ENCODE measurements around the gene LHX1. TPM values are rescaled to one million over a fixed set of nuclear protein-coding genes. Genes with fewer than 3 reads are reported as not detected.

LHX1 gene
- total and polyA plus RNA-seq, 2 of the 8 experiments (the other 6 are each of a cell fraction or from before 2014, with no cell fraction given) = 0.26 to 0.93 TPM

DNA sequence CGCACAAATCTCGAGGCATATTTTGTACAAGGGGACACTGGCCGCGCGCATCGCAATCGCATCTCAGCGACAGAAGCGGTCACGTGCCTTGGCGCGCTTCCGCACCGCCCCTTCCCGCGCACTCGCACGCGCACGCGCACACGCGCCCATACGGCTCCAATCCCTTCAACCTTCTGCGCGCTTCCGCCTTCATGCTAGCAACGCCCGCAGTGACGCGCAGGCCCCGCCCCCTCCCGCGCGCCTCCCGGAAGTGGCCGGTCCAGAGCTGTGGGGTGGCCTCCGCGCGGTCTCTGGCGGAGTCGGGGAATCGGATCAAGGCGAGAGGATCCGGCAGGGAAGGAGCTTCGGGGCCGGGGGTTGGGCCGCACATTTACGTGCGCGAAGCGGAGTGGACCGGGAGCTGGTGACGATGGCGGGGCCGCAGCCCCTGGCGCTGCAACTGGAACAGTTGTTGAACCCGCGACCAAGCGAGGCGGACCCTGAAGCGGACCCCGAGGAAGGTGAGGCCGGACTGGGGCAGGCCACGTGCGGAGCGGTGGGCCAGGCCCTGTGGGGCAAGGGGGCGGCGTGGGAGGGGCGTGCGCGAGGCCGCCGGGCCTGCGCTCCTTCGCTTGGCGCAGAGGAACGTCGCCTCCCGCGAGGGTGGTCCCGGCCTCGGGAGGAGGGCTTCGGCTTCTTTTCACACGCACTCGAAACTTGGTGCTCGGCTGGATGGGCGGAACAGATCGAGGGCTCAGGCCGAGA is 11.6 kb downstream of the LHX1 start, which contains the start of gene AATF:
TSS of gene AATF (plus strand) at position 238 of the 744 bp plus-strand sequence. CDS start at position 410, 172 bp downstream.
- Histone ChIP-seq H3K27me3 (replicated peaks in 1 of 4; ENCODE audit: control insufficient read depth in 3 of 4, extremely low read depth in 1 of 4, insufficient read depth in 3 of 4, low read length in 3 of 4) (peaks cover 37 to 49% (median 43%) of the 10 kb centered on the region in 4 experiments), H3K4me3 (ENCODE audit: extremely low read depth in 1 of 4, insufficient read depth in 2 of 4, low read depth in 3 of 4, low read length in 4 of 4) (peak within 1 kb of the TSS; percentile 75 to 87 (median 82)), H3K27ac (ENCODE audit: low read depth, low read length) (peak within 1 kb of the TSS; percentile 68), H3K4ac (replicated peaks; ENCODE audit: insufficient read length, low read depth, low read length) (no peak within 1 kb of the TSS), H2BK5ac (ENCODE audit: low read depth, low read length) (peak within 1 kb of the TSS; percentile 77; the same call in 1 of the 2 replicates), H3K4me2 (ENCODE audit: insufficient read depth in 1 of 2, low read depth in 2 of 2, low read length in 2 of 2) (peak within 1 kb of the TSS; percentile 81 to 96), H3K79me2 (ENCODE audit: control insufficient read depth in 1 of 2, insufficient read depth in 2 of 2, low read length in 2 of 2) (peaks cover 0 to 21% of the 10 kb centered on the region in 2 experiments; a peak in 2 of 4 replicates), H2BK12ac (ENCODE audit: low read depth, low read length) (peak within 1 kb of the TSS; percentile 46; the same call in 1 of the 2 replicates), H2BK20ac (ENCODE audit: low read length) (no peak within 1 kb of the TSS), H3K23me2 (ENCODE audit: low read depth, low read length) (peaks cover 16% of the 10 kb centered on the region), H3K23ac (ENCODE audit: insufficient read length) (no peak within 1 kb of the TSS), H4K91ac (replicated peaks; ENCODE audit: insufficient read length, low read length) (peak within 1 kb of the TSS; percentile 96), H3K14ac (ENCODE audit: insufficient read length) (no peak within 1 kb of the TSS), H3K56ac (replicated peaks; ENCODE audit: insufficient read length, low read depth, low read length) (no peak within 1 kb of the TSS), H3K4me1 (replicated peaks in 1 of 4; ENCODE audit: control insufficient read depth in 3 of 4, insufficient read depth in 4 of 4, low read length in 3 of 4) (peaks cover 8 to 19% (median 13%) of the 10 kb centered on the region in 4 experiments), H2BK120ac (replicated peaks; ENCODE audit: low read depth, low read length) (no peak within 1 kb of the TSS), H3K79me1 (ENCODE audit: low read depth, low read length) (no peaks in the 10 kb centered on the region; the same call in 1 of the 2 replicates), H4K5ac (ENCODE audit: insufficient read length, low read depth, low read length) (peak within 1 kb of the TSS; percentile 16), H4K8ac (ENCODE audit: extremely low read depth, insufficient read depth, low read length) (peak within 1 kb of the TSS; percentile 92), H3K9ac (replicated peaks in 1 of 4; ENCODE audit: extremely low read depth in 1 of 4, low read depth in 3 of 4, low read length in 3 of 4) (peak within 1 kb of the TSS; percentile 66 to 75 (median 68)), H4K20me1 (replicated peaks in 1 of 2; ENCODE audit: control insufficient read depth in 1 of 2, insufficient read depth in 2 of 2, low read length in 2 of 2) (peaks cover 7 to 11% of the 10 kb centered on the region in 2 experiments), H2BK15ac (ENCODE audit: low read length) (no peak within 1 kb of the TSS; the same call in 1 of the 2 replicates), H3K36me3 (ENCODE audit: control insufficient read depth in 2 of 4, insufficient read depth in 4 of 4, low read length in 3 of 4) (peaks cover 11 to 33% (median 14%) of the 10 kb centered on the region in 4 experiments; a peak in 7 of 8 replicates), H2AK5ac (ENCODE audit: low read depth, low read length) (no peak within 1 kb of the TSS), H3K9me3 (ENCODE audit: insufficient read depth in 2 of 2, low read depth in 1 of 2, low read length in 1 of 2) (no peaks in the 10 kb centered on the region), H2AFZ (ENCODE audit: low read length) (peak within 1 kb of the TSS; percentile 95; the same call in 1 of the 2 replicates), H3K18ac (ENCODE audit: extremely low read depth, low read length) (peak within 1 kb of the TSS; percentile 96)
- FAIRE-seq (no peak), DNase-seq (ENCODE audit: low read depth in 1 of 2, low spot score in 2 of 2) (peak; percentile 83 to 99)
- 1% methylated on average over 82 of the region's 90 CpGs; no CpG with 5 or more reads in 1 of the 2 experiments for whole genome bisulfite sequencing, 2 experiments (ENCODE audit: extremely low coverage in 1 of 2, insufficient coverage in 1 of 2, insufficient read length in 1 of 2, insufficient replicate concordance in 2 of 2, low coverage in 1 of 2, low lambda C conversion rate in 2 of 2, missing lambda C conversion rate in 1 of 2)
- ChIA-PET CTCF (ENCODE audit: partially characterized antibody) (interaction anchor here (1.1 to 2.7 kb wide), 4 partner anchors 11 to 346 kb away, joined by 3 to 10 read pairs (median 4); partner anchors contain the start of gene LHX1), POLR2A (ENCODE audit: partially characterized antibody) (interaction anchor here (0.7 to 2.4 kb wide), 10 partner anchors 8 to 141 kb away, joined by 3 to 11 read pairs (median 3); partner anchors contain the start of gene LHX1)
- TF ChIP-seq SAP30 (IDR thresholded peaks at IDR 0.05; ENCODE audit: insufficient read depth, insufficient replicate concordance, low read length) (no peak), RFX5 (IDR thresholded peaks at IDR 0.05; ENCODE audit: borderline replicate concordance, low read depth, low read length) (no peak), KDM5A (IDR thresholded peaks at IDR 0.05; ENCODE audit: low read length) (no peak), TCF12 (IDR thresholded peaks at IDR 0.05; ENCODE audit: low read depth, low read length) (0 out of 2 replicates have a peak, but pooled peaks have one; percentile 13), NRF1 (IDR thresholded peaks at IDR 0.05; ENCODE audit: low read depth, low read length) (peak; percentile 69), JUND (IDR thresholded peaks at IDR 0.05; ENCODE audit: low read length) (no peak)
- TF ChIP-seq, protein P1, sequence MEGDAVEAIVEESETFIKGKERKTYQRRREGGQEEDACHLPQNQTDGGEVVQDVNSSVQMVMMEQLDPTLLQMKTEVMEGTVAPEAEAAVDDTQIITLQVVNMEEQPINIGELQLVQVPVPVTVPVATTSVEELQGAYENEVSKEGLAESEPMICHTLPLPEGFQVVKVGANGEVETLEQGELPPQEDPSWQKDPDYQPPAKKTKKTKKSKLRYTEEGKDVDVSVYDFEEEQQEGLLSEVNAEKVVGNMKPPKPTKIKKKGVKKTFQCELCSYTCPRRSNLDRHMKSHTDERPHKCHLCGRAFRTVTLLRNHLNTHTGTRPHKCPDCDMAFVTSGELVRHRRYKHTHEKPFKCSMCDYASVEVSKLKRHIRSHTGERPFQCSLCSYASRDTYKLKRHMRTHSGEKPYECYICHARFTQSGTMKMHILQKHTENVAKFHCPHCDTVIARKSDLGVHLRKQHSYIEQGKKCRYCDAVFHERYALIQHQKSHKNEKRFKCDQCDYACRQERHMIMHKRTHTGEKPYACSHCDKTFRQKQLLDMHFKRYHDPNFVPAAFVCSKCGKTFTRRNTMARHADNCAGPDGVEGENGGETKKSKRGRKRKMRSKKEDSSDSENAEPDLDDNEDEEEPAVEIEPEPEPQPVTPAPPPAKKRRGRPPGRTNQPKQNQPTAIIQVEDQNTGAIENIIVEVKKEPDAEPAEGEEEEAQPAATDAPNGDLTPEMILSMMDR (IDR thresholded peaks at IDR 0.05; ENCODE audit: control extremely low read depth in 1 of 3, insufficient read depth in 1 of 3, low read depth in 1 of 3, low read length in 3 of 3) = no peak
- TF ChIP-seq, protein P2, sequence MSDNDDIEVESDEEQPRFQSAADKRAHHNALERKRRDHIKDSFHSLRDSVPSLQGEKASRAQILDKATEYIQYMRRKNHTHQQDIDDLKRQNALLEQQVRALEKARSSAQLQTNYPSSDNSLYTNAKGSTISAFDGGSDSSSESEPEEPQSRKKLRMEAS (IDR thresholded peaks at IDR 0.05) = peak; percentile 99

Measured in H1 (cell line).